ENCODE results near the gene ZBTB20. TPM values are rescaled to one million over a fixed set of nuclear protein-coding genes. Genes with fewer than 3 reads are reported as not detected.

The ZBTB20 gene
- total and polyA plus RNA-seq, 2 donors from 2014 or later = 0.99 to 142 TPM

- no peak overlapping the region for H3K4me3 ChIP-seq (ENCODE audit: low read length in 3 of 3)
- H3K27ac ChIP-seq (ENCODE audit: low read depth in 2 of 2, low read length in 2 of 2) = no peak overlapping the region
- H3K36me3 ChIP-seq (ENCODE audit: control insufficient read depth in 2 of 3, insufficient read depth in 3 of 3, low read length in 3 of 3) = no peaks in the 10 kb centered on the region
- TF ChIP-seq CTCF (IDR thresholded peaks at IDR 0.05; ENCODE audit: borderline replicate concordance, extremely low read depth, insufficient read depth) = no peak
- H3K9ac ChIP-seq (ENCODE audit: low read length in 3 of 3) = no peak overlapping the region
- no peak for DNase-seq
- intact Hi-C loops (cut with DNase I) = no loop called here
- H3K27me3 ChIP-seq (ENCODE audit: control insufficient read depth, insufficient read depth, low read length) = no peaks in the 10 kb centered on the region
- H3K4me1 ChIP-seq (ENCODE audit: control insufficient read depth in 2 of 3, insufficient read depth in 2 of 3, low read depth in 1 of 3, low read length in 3 of 3) = peaks cover 0 to 5% (median 0%) of the 10 kb centered on the region in 3 donors
- no peak for FAIRE-seq
- no peaks in the 10 kb centered on the region for H3K9me3 ChIP-seq (ENCODE audit: control insufficient read depth in 2 of 3, insufficient read depth in 1 of 3, low read length in 3 of 3)
Observed at GRCh38 chr3:114496021-114496434, 651.1 kb downstream of the ZBTB20 start.

DNA sequence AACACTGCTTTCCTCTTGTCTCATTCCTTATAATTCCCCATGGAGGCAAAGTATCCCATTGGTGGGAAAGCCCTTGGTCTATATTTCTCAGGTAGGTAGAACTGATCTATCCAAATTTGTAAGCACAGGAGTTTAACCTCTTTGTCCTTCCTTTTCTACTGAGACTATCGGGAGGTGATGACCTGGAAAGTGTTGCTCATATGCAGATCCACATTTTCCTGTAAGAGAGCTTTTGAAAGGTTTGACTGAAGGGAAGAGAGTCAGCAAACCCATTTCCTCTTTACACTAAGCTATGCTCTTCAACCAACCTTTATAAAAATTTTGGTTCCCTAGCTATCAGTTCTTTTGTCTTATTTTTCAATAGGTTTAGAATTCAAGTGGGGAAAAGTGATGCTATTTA is 652.6 kb downstream of the ZBTB20 start:
- Histone ChIP-seq H3K36me3 (ENCODE audit: control insufficient read depth in 2 of 3, insufficient read depth in 3 of 3, low read length in 3 of 3) (no peaks in the 10 kb centered on the region), H3K4me3 (ENCODE audit: low read length in 3 of 3) (no peak overlapping the region), H3K9ac (ENCODE audit: low read length in 3 of 3) (no peak overlapping the region), H3K4me1 (ENCODE audit: control insufficient read depth in 2 of 3, insufficient read depth in 2 of 3, low read depth in 1 of 3, low read length in 3 of 3) (peaks cover 0 to 5% (median 0%) of the 10 kb centered on the region in 3 donors), H3K27ac (ENCODE audit: low read depth in 2 of 2, low read length in 2 of 2) (no peak overlapping the region), H3K27me3 (ENCODE audit: control insufficient read depth, insufficient read depth, low read length) (no peaks in the 10 kb centered on the region), H3K9me3 (ENCODE audit: control insufficient read depth in 2 of 3, insufficient read depth in 1 of 3, low read length in 3 of 3) (no peaks in the 10 kb centered on the region)
- FAIRE-seq (no peak), DNase-seq (no peak)
- no peak for TF ChIP-seq CTCF (IDR thresholded peaks at IDR 0.05; ENCODE audit: borderline replicate concordance, extremely low read depth, insufficient read depth)
- intact Hi-C loops (cut with DNase I) = no loop called here

GRCh38 chr3:114490829-114491228 is 656.3 kb downstream of the ZBTB20 start:
- H3K4me3 ChIP-seq (ENCODE audit: low read length in 3 of 3) = no peak overlapping the region
- no peak for TF ChIP-seq CTCF (IDR thresholded peaks at IDR 0.05; ENCODE audit: borderline replicate concordance, extremely low read depth, insufficient read depth)
- intact Hi-C loops (cut with DNase I) = no loop called here

DNA sequence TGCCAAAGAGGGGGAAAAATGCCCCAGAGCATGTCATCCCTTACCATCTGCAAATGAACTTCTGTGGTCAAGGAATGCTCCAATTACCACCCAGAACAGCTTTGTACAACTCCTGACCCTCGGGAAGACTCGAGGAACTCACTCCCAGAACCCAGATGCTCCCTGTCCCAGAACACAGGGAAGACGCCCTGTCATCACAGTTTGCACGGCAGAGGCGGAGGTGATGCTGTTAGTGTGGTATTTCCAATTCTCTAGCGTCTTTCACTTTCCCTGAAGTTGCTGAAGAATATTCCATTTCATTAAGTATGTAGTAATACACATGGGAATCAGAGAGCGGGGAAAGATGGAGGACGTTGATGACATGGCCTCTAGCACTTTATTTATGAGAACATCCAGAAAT is 659.6 kb downstream of the ZBTB20 start:
- no peak overlapping the region for H3K27ac ChIP-seq (ENCODE audit: low read depth in 2 of 2, low read length in 2 of 2)
- FAIRE-seq (no peak), DNase-seq (no peak)
- peaks cover 0 to 3% (median 0%) of the 10 kb centered on the region in 3 donors for H3K4me1 ChIP-seq (ENCODE audit: control insufficient read depth in 2 of 3, insufficient read depth in 2 of 3, low read depth in 1 of 3, low read length in 3 of 3)
- no peaks in the 10 kb centered on the region for H3K9me3 ChIP-seq (ENCODE audit: control insufficient read depth in 2 of 3, insufficient read depth in 1 of 3, low read length in 3 of 3)
- no peaks in the 10 kb centered on the region for H3K27me3 ChIP-seq (ENCODE audit: control insufficient read depth, insufficient read depth, low read length)
- no peak overlapping the region for H3K9ac ChIP-seq (ENCODE audit: low read length in 3 of 3)
- H3K4me3 ChIP-seq (ENCODE audit: low read length in 3 of 3) = no peak overlapping the region
- H3K36me3 ChIP-seq (ENCODE audit: control insufficient read depth in 2 of 3, insufficient read depth in 3 of 3, low read length in 3 of 3) = no peaks in the 10 kb centered on the region
- TF ChIP-seq CTCF (IDR thresholded peaks at IDR 0.05; ENCODE audit: borderline replicate concordance, extremely low read depth, insufficient read depth) = no peak
- intact Hi-C loops (cut with DNase I) = no loop called here

More at GRCh38 chr3:114490829-114491228, 656.3 kb downstream of the ZBTB20 start:
- DNase-seq (no peak), FAIRE-seq (no peak)
- Histone ChIP-seq H3K9me3 (ENCODE audit: control insufficient read depth in 2 of 3, insufficient read depth in 1 of 3, low read length in 3 of 3) (no peaks in the 10 kb centered on the region), H3K27ac (ENCODE audit: low read depth in 2 of 2, low read length in 2 of 2) (no peak overlapping the region), H3K9ac (ENCODE audit: low read length in 3 of 3) (no peak overlapping the region), H3K4me1 (ENCODE audit: control insufficient read depth in 2 of 3, insufficient read depth in 2 of 3, low read depth in 1 of 3, low read length in 3 of 3) (no peaks in the 10 kb centered on the region), H3K27me3 (ENCODE audit: control insufficient read depth, insufficient read depth, low read length) (no peaks in the 10 kb centered on the region), H3K36me3 (ENCODE audit: control insufficient read depth in 2 of 3, insufficient read depth in 3 of 3, low read length in 3 of 3) (no peaks in the 10 kb centered on the region)

Data from kidney (tissue), 14 donors.